Kidney epithelial cell (primary cell): Measurements from ENCODE around the gene C1QB. TPM values are rescaled to one million over a fixed set of nuclear protein-coding genes. Genes with fewer than 3 reads are reported as not detected.

Experiments used
- DNase-seq: peaks from one replicate; pipeline ENCODE4 v3.0.0-alpha.2; 2010; ENCODE audit warnings: low read depth
- H3K27me3 ChIP-seq: 2 replicates; pipeline ENCODE4 v1.6.0; 2011; ENCODE audit warnings: low read length; ENCODE audit not compliant: control insufficient read depth, insufficient read depth
- H3K36me3 ChIP-seq: 2 replicates; pipeline ENCODE4 v1.5.1; 2011; ENCODE audit warnings: low read length; ENCODE audit not compliant: control insufficient read depth, insufficient read depth
- H3K4me3 ChIP-seq: 2 replicates; pipeline ENCODE4 v1.5.1; 2011; ENCODE audit warnings: low read depth, mild to moderate bottlenecking, control low read depth, low read length
- CTCF ChIP-seq: IDR thresholded peaks from 2 replicates; pipeline ENCODE4 v1.5.1; 2011; ENCODE audit warnings: mild to moderate bottlenecking, moderate library complexity, low read length, control low read depth, inconsistent platforms; ENCODE audit not compliant: insufficient read depth, poor library complexity, severe bottlenecking
- total RNA-seq: library from RNA; depleted of rRNA; stranded (reverse); fragments of >200 nt; gene quantifications from 2 replicates; pipeline ENCODE4 v1.2.3, GENCODE V29; 2015

Gene C1QB
- total RNA-seq, 1 donor from 2014 or later: 2.8 TPM

GRCh38 chr1:22677931-22678896 is 25.2 kb downstream of the C1QB start:
- TF ChIP-seq CTCF: no peak
- H3K36me3 ChIP-seq: no peaks in the 10 kb centered on the region
- DNase-seq: no peak
- no peak overlapping the region for H3K4me3 ChIP-seq
- peaks cover 4% of the 10 kb centered on the region for H3K27me3 ChIP-seq

- Histone ChIP-seq H3K4me3 (no peak overlapping the region), H3K27me3 (no peaks in the 10 kb centered on the region), H3K36me3 (no peaks in the 10 kb centered on the region)
- DNase-seq: no peak
- no peak for TF ChIP-seq CTCF
Observed at GRCh38 chr1:22680726-22681125, 27.7 kb downstream of the C1QB start.

GRCh38 chr1:22681556-22682276 is 28.7 kb downstream of the C1QB start:
- Histone ChIP-seq H3K36me3 (no peaks in the 10 kb centered on the region), H3K4me3 (no peak overlapping the region)
- no peak for DNase-seq

GRCh38 chr1:22683547-22683946 is 30.5 kb downstream of the C1QB start:
- DNase-seq: no peak

More at GRCh38 chr1:22681556-22682276, 28.7 kb downstream of the C1QB start:
- no peak for TF ChIP-seq CTCF
- H3K27me3 ChIP-seq: no peaks in the 10 kb centered on the region

GRCh38 chr1:22685591-22686059 is 32.6 kb downstream of the C1QB start:
- TF ChIP-seq CTCF: no peak
- no peak for DNase-seq
- H3K4me3 ChIP-seq: no peak overlapping the region
- no peaks in the 10 kb centered on the region for H3K27me3 ChIP-seq
- H3K36me3 ChIP-seq: no peaks in the 10 kb centered on the region

More at GRCh38 chr1:22683547-22683946, 30.5 kb downstream of the C1QB start:
- TF ChIP-seq CTCF: no peak
- Histone ChIP-seq H3K36me3 (no peaks in the 10 kb centered on the region), H3K4me3 (no peak overlapping the region), H3K27me3 (no peaks in the 10 kb centered on the region)
